ENCODE results near the gene KRT74.

Gene KRT74

DNA sequence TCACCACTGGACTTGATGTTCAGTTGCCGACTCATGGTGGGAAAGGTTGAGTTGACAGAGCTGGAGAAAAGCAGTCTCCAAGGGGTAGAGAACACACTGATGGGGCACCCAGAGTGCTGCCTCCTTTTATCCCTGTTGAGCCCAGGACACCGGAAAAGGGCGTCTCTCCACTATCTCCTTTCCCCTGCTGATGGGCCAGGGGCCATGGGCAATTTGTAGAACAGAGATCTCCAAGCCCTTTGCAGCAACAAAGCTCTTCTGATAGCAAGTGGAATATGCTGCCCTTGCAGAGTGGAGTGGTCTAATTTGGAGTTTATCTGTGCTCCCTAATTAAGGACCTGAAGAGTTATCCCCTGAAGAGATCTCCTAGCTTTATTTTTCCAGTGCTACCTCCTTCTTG is at the start of gene KRT74:
Gene KRT74, minus strand, starts transcription at position 101 of the 400 bp plus-strand sequence. Its CDS starts 66 bp downstream, at position 35.
- no peaks in the 10 kb centered on the region for H4K20me1 ChIP-seq (ENCODE audit: low read depth, low read length)
- no peak within 1 kb of the TSS for H3K4me3 ChIP-seq (ENCODE audit: insufficient read depth, low read length, poor library complexity, severe bottlenecking)
- no peaks in the 10 kb centered on the region for H3K36me3 ChIP-seq (ENCODE audit: low read length)
- H3K27ac ChIP-seq (ENCODE audit: low read depth, low read length), result no peak within 1 kb of the TSS
- H3K9me2 ChIP-seq (replicated peaks; ENCODE audit: insufficient read depth, low read length), result no peaks in the 10 kb centered on the region
- no peak for TF ChIP-seq EZH2phosphoT487 (conservative IDR thresholded peaks at IDR 0.05; ENCODE audit: low read length)
- TF ChIP-seq, protein P1, sequence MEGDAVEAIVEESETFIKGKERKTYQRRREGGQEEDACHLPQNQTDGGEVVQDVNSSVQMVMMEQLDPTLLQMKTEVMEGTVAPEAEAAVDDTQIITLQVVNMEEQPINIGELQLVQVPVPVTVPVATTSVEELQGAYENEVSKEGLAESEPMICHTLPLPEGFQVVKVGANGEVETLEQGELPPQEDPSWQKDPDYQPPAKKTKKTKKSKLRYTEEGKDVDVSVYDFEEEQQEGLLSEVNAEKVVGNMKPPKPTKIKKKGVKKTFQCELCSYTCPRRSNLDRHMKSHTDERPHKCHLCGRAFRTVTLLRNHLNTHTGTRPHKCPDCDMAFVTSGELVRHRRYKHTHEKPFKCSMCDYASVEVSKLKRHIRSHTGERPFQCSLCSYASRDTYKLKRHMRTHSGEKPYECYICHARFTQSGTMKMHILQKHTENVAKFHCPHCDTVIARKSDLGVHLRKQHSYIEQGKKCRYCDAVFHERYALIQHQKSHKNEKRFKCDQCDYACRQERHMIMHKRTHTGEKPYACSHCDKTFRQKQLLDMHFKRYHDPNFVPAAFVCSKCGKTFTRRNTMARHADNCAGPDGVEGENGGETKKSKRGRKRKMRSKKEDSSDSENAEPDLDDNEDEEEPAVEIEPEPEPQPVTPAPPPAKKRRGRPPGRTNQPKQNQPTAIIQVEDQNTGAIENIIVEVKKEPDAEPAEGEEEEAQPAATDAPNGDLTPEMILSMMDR (IDR thresholded peaks at IDR 0.05; ENCODE audit: insufficient read depth, low read length, poor library complexity, severe bottlenecking), result no peak
- no peaks in the 10 kb centered on the region for H3K79me2 ChIP-seq (ENCODE audit: insufficient read depth, low read length)
- no peaks in the 10 kb centered on the region for H3K9me3 ChIP-seq (ENCODE audit: insufficient read depth, low read length)
- H3K27me3 ChIP-seq (ENCODE audit: low read length), result no peaks in the 10 kb centered on the region
- H3K9ac ChIP-seq (ENCODE audit: low read length), result no peak within 1 kb of the TSS
- no peaks in the 10 kb centered on the region for H3F3A ChIP-seq (ENCODE audit: insufficient read depth)
- H2AFZ ChIP-seq (ENCODE audit: low read depth, low read length, severe bottlenecking), result no peak within 1 kb of the TSS
- no peak within 1 kb of the TSS for H3K4me2 ChIP-seq (ENCODE audit: low read depth, low read length, poor library complexity, severe bottlenecking)

DNA sequence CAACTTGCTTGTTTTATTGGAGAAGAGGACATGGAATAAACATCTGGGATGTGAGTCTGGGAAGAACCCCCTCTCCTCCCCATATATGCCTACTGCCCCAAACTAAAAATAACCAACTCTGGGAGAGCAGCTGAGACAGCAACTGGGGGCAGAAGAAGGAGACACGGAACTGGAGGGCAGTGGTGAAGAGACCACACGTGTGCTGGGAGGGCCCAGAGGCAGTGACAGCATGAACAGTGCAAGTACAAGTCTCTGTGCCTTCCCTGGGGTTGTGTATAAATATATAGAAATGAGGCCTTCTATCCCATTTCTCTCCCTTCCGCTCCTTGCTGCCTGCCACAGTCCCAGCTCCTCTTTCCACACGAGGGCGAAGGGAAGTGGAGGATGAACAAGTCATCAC is 48.7 kb upstream of the KRT74 start:
- no peak overlapping the region for H2AFZ ChIP-seq (ENCODE audit: low read depth, low read length, severe bottlenecking)
- H4K20me1 ChIP-seq (ENCODE audit: low read depth, low read length), result no peaks in the 10 kb centered on the region
- no peaks in the 10 kb centered on the region for H3K79me2 ChIP-seq (ENCODE audit: insufficient read depth, low read length)
- no peaks in the 10 kb centered on the region for H3K9me2 ChIP-seq (replicated peaks; ENCODE audit: insufficient read depth, low read length)
- TF ChIP-seq, protein P1 (IDR thresholded peaks at IDR 0.05; ENCODE audit: insufficient read depth, low read length, poor library complexity, severe bottlenecking), result no peak
- TF ChIP-seq EZH2phosphoT487 (conservative IDR thresholded peaks at IDR 0.05; ENCODE audit: low read length), result no peak
- H3K9ac ChIP-seq (ENCODE audit: low read length), result no peak overlapping the region
- H3F3A ChIP-seq (ENCODE audit: insufficient read depth), result no peaks in the 10 kb centered on the region
- no peaks in the 10 kb centered on the region for H3K9me3 ChIP-seq (ENCODE audit: insufficient read depth, low read length)
- H3K36me3 ChIP-seq (ENCODE audit: low read length), result no peaks in the 10 kb centered on the region
- H3K4me3 ChIP-seq (ENCODE audit: insufficient read depth, low read length, poor library complexity, severe bottlenecking), result no peak overlapping the region
- no peaks in the 10 kb centered on the region for H3K27me3 ChIP-seq (ENCODE audit: low read length)
- no peak overlapping the region for H3K4me2 ChIP-seq (ENCODE audit: low read depth, low read length, poor library complexity, severe bottlenecking)
- no peak overlapping the region for H3K27ac ChIP-seq (ENCODE audit: low read depth, low read length)

DNA sequence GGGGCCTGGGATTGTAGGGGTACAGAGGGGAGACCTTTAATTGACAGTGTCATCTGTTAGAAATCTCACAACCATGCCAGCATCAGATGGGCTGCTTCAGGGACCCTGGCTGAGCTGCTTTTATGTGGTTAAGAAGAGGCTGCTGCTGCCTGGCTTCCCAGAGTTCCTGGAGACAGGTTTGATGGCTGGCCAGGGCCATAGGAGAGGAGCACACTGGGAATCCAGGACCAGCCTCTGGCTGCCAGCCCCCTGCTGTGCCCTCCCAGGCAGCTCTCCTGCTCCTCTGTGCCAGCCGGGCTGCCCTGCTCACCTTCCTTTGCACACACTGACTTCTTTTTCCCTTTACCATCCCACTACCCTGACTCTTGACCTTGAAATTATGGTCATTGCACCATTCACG is 45.2 kb upstream of the KRT74 start:
- H2AFZ ChIP-seq (ENCODE audit: low read depth, low read length, severe bottlenecking), result no peak overlapping the region
- H3F3A ChIP-seq (ENCODE audit: insufficient read depth), result no peaks in the 10 kb centered on the region
- no peaks in the 10 kb centered on the region for H3K36me3 ChIP-seq (ENCODE audit: low read length)
- H3K4me3 ChIP-seq (ENCODE audit: insufficient read depth, low read length, poor library complexity, severe bottlenecking), result no peak overlapping the region
- H3K9me2 ChIP-seq (replicated peaks; ENCODE audit: insufficient read depth, low read length), result no peaks in the 10 kb centered on the region
- no peaks in the 10 kb centered on the region for H3K9me3 ChIP-seq (ENCODE audit: insufficient read depth, low read length)
- no peak overlapping the region for H3K27ac ChIP-seq (ENCODE audit: low read depth, low read length)
- H4K20me1 ChIP-seq (ENCODE audit: low read depth, low read length), result no peaks in the 10 kb centered on the region
- no peaks in the 10 kb centered on the region for H3K79me2 ChIP-seq (ENCODE audit: insufficient read depth, low read length)
- H3K27me3 ChIP-seq (ENCODE audit: low read length), result no peaks in the 10 kb centered on the region
- H3K4me2 ChIP-seq (ENCODE audit: low read depth, low read length, poor library complexity, severe bottlenecking), result no peak overlapping the region
- TF ChIP-seq, protein P1 (IDR thresholded peaks at IDR 0.05; ENCODE audit: insufficient read depth, low read length, poor library complexity, severe bottlenecking), result no peak
- H3K9ac ChIP-seq (ENCODE audit: low read length), result no peak overlapping the region
